GM12892 (cell line): ENCODE data around the gene RELN.

Source experiments
- POLR2A ChIP-seq: IDR thresholded peaks from 2 replicates; pipeline ENCODE4 v1.6.1; 2011; ENCODE audit warnings: low read depth, low read length, control low read depth
- POLR2AphosphoS5 ChIP-seq: IDR thresholded peaks from 2 replicates; pipeline ENCODE4 v1.6.1; 2011; ENCODE audit warnings: low read depth, low read length, control low read depth
- TAF1 ChIP-seq: IDR thresholded peaks from 2 replicates; pipeline ENCODE4 v1.6.1; 2011; ENCODE audit warnings: low read depth, mild to moderate bottlenecking, control low read depth, low read length, borderline replicate concordance

- TF ChIP-seq POLR2A (no peak), POLR2AphosphoS5 (no peak), TAF1 (no peak)
These were observed 429.3 kb downstream of the RELN start for GRCh38 chr7:103560136-103560535.
